ENCODE results near the gene SHOX. TPM values are rescaled to one million over a fixed set of nuclear protein-coding genes. Genes with fewer than 3 reads are reported as not detected.
A peak's percentile ranks its signal among the peaks of the same experiment; 100 is the strongest.
"Not testable (repeated sequence)": the region's sequence is repeated elsewhere in the genome, so short reads cannot be mapped to it uniquely, and the experiment has no call there.

SHOX gene
- total RNA-seq, 1 experiment from 2014 or later, result not detected

DNA sequence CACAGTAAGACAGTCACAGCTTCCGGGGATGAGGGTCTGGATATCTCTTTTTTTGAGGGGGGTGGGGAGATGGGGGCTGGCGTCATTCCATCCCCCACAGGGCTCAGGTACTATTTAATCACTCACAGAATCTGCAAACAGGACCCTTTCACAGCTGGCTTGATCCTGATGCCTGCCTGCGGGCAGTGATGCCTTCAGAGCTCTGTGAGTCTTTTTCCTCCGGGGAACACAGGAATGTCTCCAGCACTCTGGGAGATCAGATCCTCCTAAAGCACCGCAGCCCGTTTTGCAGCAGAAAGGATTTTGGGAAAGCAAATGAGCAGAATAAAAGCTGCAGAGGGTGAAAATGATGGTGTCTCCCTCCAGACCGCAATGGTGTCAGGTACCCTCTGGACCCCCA lies 13.2 kb upstream of the SHOX start:
- TF ChIP-seq, protein P1, sequence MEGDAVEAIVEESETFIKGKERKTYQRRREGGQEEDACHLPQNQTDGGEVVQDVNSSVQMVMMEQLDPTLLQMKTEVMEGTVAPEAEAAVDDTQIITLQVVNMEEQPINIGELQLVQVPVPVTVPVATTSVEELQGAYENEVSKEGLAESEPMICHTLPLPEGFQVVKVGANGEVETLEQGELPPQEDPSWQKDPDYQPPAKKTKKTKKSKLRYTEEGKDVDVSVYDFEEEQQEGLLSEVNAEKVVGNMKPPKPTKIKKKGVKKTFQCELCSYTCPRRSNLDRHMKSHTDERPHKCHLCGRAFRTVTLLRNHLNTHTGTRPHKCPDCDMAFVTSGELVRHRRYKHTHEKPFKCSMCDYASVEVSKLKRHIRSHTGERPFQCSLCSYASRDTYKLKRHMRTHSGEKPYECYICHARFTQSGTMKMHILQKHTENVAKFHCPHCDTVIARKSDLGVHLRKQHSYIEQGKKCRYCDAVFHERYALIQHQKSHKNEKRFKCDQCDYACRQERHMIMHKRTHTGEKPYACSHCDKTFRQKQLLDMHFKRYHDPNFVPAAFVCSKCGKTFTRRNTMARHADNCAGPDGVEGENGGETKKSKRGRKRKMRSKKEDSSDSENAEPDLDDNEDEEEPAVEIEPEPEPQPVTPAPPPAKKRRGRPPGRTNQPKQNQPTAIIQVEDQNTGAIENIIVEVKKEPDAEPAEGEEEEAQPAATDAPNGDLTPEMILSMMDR (IDR thresholded peaks at IDR 0.05; ENCODE audit: unreplicated experiment), result no peak
- Mint-ChIP-seq H3K36me3 (ENCODE audit: insufficient read depth, unreplicated experiment) (no peaks in the 10 kb centered on the region), H3K27me3 (ENCODE audit: unreplicated experiment) (no peaks in the 10 kb centered on the region), H3K27ac (ENCODE audit: unreplicated experiment) (no peak overlapping the region), H3K4me1 (ENCODE audit: low read depth, unreplicated experiment) (no peaks in the 10 kb centered on the region), H3K9me3 (ENCODE audit: low read depth, unreplicated experiment) (peaks cover 16% of the 10 kb centered on the region), H3K4me3 (ENCODE audit: low read depth, unreplicated experiment) (no peak overlapping the region)
- BruUV-seq (replicated peaks), result no TSS peak
- intact Hi-C loops (cut with micrococcal nuclease; ENCODE audit: unreplicated experiment), result no loop called here
- CTCF ChIA-PET, result no interaction called here
- no peak for DNase-seq

DNA sequence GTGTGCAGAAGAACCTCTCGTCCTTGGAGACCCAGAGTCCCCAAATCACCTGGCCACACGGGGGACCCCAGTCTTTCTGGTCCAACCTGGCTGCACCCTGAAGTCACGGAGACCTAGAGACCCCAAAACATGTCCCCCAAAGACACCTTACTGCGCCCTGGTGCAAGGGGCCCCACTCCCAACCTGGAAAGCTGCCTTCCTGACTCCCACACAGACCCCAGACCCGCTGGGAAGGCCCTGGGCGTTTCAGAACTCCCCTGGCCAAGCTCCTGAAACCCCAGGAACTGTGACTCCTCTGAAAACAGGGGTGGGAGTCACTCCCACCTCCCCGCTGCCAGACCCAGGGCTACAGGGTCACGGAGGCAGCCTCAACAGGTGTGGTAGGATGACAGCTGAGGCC lies 12.7 kb upstream of the SHOX start:
- Mint-ChIP-seq H3K27ac (ENCODE audit: unreplicated experiment) (peak overlapping the region; percentile 33), H3K4me1 (ENCODE audit: low read depth, unreplicated experiment) (no peaks in the 10 kb centered on the region), H3K36me3 (ENCODE audit: insufficient read depth, unreplicated experiment) (no peaks in the 10 kb centered on the region), H3K4me3 (ENCODE audit: low read depth, unreplicated experiment) (no peak overlapping the region), H3K27me3 (ENCODE audit: unreplicated experiment) (no peaks in the 10 kb centered on the region), H3K9me3 (ENCODE audit: low read depth, unreplicated experiment) (peaks cover 21% of the 10 kb centered on the region)
- CTCF ChIA-PET, result no interaction called here
- intact Hi-C loops (cut with micrococcal nuclease; ENCODE audit: unreplicated experiment), result no loop called here
- no peak for DNase-seq
- TF ChIP-seq, protein P1 (IDR thresholded peaks at IDR 0.05; ENCODE audit: unreplicated experiment), result no peak
- BruUV-seq (replicated peaks), result no TSS peak

DNA sequence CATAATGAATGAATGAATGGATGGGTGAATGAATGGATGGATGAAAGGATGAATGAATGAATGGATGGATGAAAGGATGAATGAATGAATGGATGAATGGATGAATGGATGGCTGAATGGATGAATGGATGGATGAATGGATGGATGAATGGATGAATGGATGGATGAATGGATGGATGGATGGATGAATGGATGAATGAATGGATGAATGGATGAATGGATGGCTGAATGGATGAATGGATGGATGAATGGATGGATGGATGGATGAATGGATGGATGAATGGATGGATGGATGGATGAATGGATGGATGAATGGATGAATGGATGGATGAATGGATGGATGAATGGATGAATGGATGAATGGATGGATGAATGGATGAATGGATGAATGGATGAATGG lies 12.3 kb upstream of the SHOX start:
- H3K27ac Mint-ChIP-seq (ENCODE audit: unreplicated experiment), result peak overlapping the region; percentile 33
- BruUV-seq (replicated peaks); H3K4me3 Mint-ChIP-seq (ENCODE audit: low read depth, unreplicated experiment); CTCF ChIA-PET; DNase-seq; H3K4me1 Mint-ChIP-seq (ENCODE audit: low read depth, unreplicated experiment); H3K36me3 Mint-ChIP-seq (ENCODE audit: insufficient read depth, unreplicated experiment); intact Hi-C loops (cut with micrococcal nuclease; ENCODE audit: unreplicated experiment); H3K27me3 Mint-ChIP-seq (ENCODE audit: unreplicated experiment): not testable (repeated sequence)
- peaks cover 21% of the 10 kb centered on the region for H3K9me3 Mint-ChIP-seq (ENCODE audit: low read depth, unreplicated experiment)

DNA sequence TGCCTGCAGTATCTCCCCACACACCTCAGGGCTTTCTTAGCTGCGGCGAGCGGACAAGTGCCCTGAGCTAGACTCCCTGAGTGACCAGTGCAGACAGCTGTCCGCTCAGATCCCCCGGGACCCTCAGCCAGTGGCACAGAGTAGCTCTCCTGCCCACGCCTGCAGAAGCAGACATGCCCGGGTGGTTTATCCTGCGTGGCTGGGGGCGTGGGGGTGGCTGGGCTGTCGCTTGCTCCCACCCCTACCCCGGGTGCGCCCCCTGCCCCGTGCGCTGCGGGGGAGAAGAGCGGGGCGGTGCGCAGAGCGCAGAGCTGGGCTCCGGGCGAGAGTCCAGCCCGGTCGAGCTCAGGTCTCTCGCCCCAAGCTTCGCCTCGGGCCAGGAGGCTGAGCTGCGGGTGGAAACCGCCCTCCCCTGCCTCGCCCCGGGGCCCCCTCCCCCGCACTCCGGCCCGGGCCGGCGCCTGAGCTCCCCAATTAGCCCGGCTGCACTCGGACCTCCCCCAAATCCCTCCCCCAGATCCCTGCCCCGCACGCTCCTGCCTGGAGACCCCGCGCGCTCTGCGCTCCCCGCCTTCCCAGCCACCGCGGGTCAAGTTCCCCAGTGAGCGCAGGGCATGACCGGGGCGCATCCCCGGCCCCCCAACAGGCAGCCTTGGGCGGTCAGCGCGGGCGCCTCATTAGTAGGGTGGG lies 11.7 kb upstream of the SHOX start:
- no TSS peak for BruUV-seq (replicated peaks)
- TF ChIP-seq, protein P1 (IDR thresholded peaks at IDR 0.05; ENCODE audit: unreplicated experiment), result no peak
- Mint-ChIP-seq H3K4me1 (ENCODE audit: low read depth, unreplicated experiment) (no peaks in the 10 kb centered on the region), H3K4me3 (ENCODE audit: low read depth, unreplicated experiment) (no peak overlapping the region), H3K36me3 (ENCODE audit: insufficient read depth, unreplicated experiment) (no peaks in the 10 kb centered on the region), H3K27ac (ENCODE audit: unreplicated experiment) (no peak overlapping the region), H3K9me3 (ENCODE audit: low read depth, unreplicated experiment) (peaks cover 21% of the 10 kb centered on the region), H3K27me3 (ENCODE audit: unreplicated experiment) (no peaks in the 10 kb centered on the region)
- no peak for DNase-seq
- CTCF ChIA-PET, result no interaction called here
- intact Hi-C loops (cut with micrococcal nuclease; ENCODE audit: unreplicated experiment), result no loop called here

DNA sequence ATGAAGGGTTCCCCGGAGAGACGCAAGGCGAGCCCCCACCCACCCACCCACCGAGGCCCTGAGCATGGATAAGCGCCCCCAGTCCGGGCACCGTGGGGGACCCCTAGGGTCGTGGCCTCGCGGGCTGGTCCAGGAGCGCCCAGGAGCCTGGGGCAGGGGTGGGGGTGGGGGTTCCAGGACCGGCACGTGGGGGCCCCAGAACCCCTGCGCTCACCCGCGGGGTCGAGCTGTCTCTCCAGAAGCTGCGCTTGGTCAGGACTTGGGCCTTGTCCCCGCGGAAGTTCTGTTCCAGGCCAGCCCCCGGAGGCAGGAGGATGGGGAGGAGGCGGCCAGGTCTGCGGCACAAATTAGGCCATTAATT lies 11.2 kb upstream of the SHOX start:
- CTCF ChIA-PET, result no interaction called here
- intact Hi-C loops (cut with micrococcal nuclease; ENCODE audit: unreplicated experiment), result no loop called here
- Mint-ChIP-seq H3K27me3 (ENCODE audit: unreplicated experiment) (no peaks in the 10 kb centered on the region), H3K9me3 (ENCODE audit: low read depth, unreplicated experiment) (peaks cover 21% of the 10 kb centered on the region), H3K4me3 (ENCODE audit: low read depth, unreplicated experiment) (no peak overlapping the region), H3K36me3 (ENCODE audit: insufficient read depth, unreplicated experiment) (no peaks in the 10 kb centered on the region), H3K4me1 (ENCODE audit: low read depth, unreplicated experiment) (no peaks in the 10 kb centered on the region), H3K27ac (ENCODE audit: unreplicated experiment) (no peak overlapping the region)
- no TSS peak for BruUV-seq (replicated peaks)
- TF ChIP-seq, protein P1 (IDR thresholded peaks at IDR 0.05; ENCODE audit: unreplicated experiment), result no peak
- DNase-seq, result no peak
